ENCODE measurements around the gene UNK. TPM values are rescaled to one million over a fixed set of nuclear protein-coding genes. Genes with fewer than 3 reads are reported as not detected.

Gene UNK
- total RNA-seq, 1 experiment from 2014 or later, result 27.8 TPM

- Histone ChIP-seq H3K36me3 (ENCODE audit: low read depth) (peaks cover 8% of the 10 kb centered on the region; the same call in 1 of the 2 replicates), H3F3A (ENCODE audit: insufficient read depth, low read depth) (peaks cover 37% of the 10 kb centered on the region), H3K4me3 (no peak overlapping the region), H3K4me1 (replicated peaks; ENCODE audit: insufficient read depth) (no peaks in the 10 kb centered on the region), H4K20me1 (ENCODE audit: insufficient read depth) (peaks cover 6% of the 10 kb centered on the region), H3K9me2 (ENCODE audit: insufficient read depth) (no peaks in the 10 kb centered on the region), H3K27ac (no peak overlapping the region), H2AFZ (no peak overlapping the region), H3K4me2 (no peak overlapping the region), H3K79me2 (ENCODE audit: low read depth) (no peaks in the 10 kb centered on the region), H3K9me3 (ENCODE audit: insufficient read depth, low read depth) (no peaks in the 10 kb centered on the region), H3K27me3 (ENCODE audit: insufficient read depth, low read depth) (no peaks in the 10 kb centered on the region)
- intact Hi-C loops (cut with micrococcal nuclease; ENCODE audit: unreplicated experiment), result no loop called here
- no peak for DNase-seq
- ChIA-PET CTCF (no interaction called here), POLR2A (ENCODE audit: unreplicated experiment) (no interaction called here)
- TF ChIP-seq EZH2 (IDR thresholded peaks at IDR 0.05; ENCODE audit: low read depth) (no peak), CTCF (conservative IDR thresholded peaks at IDR 0.05) (no peak)
- BruUV-seq (replicated peaks), result no TSS peak
Measured at GRCh38 chr17:75742337-75742736, 42.3 kb upstream of the UNK start.

GRCh38 chr17:75743625-75744206, 40.9 kb upstream of the UNK start:
- no TSS peak for BruUV-seq (replicated peaks)
- H3K27me3 ChIP-seq (ENCODE audit: insufficient read depth, low read depth), result no peaks in the 10 kb centered on the region
- no peaks in the 10 kb centered on the region for H3K9me2 ChIP-seq (ENCODE audit: insufficient read depth)
- H3K36me3 ChIP-seq (ENCODE audit: low read depth), result peaks cover 10% of the 10 kb centered on the region; the same call in 1 of the 2 replicates
- H3K9me3 ChIP-seq (ENCODE audit: insufficient read depth, low read depth), result no peaks in the 10 kb centered on the region
- intact Hi-C loops (cut with micrococcal nuclease; ENCODE audit: unreplicated experiment), result no loop called here
- ChIA-PET CTCF (interaction anchor here (0.7 kb wide), 1 partner anchor 18 kb away, joined by 17 read pairs; no protein-coding TSS in a partner anchor), POLR2A (ENCODE audit: unreplicated experiment) (no interaction called here)
- no peaks in the 10 kb centered on the region for H3K79me2 ChIP-seq (ENCODE audit: low read depth)
- DNase-seq, result no peak
- TF ChIP-seq EZH2 (IDR thresholded peaks at IDR 0.05; ENCODE audit: low read depth) (no peak), CTCF (conservative IDR thresholded peaks at IDR 0.05) (no peak)
- H3K4me1 ChIP-seq (replicated peaks; ENCODE audit: insufficient read depth), result 0 out of 2 replicates have a peak, but pooled peaks cover 3% of the 10 kb centered on the region
- no peak overlapping the region for H3K4me2 ChIP-seq
- peaks cover 6% of the 10 kb centered on the region for H4K20me1 ChIP-seq (ENCODE audit: insufficient read depth)
- no peak overlapping the region for H3K4me3 ChIP-seq
- H3F3A ChIP-seq (ENCODE audit: insufficient read depth, low read depth), result peaks cover 34% of the 10 kb centered on the region
- H2AFZ ChIP-seq, result no peak overlapping the region
- H3K27ac ChIP-seq, result no peak overlapping the region

GRCh38 chr17:75748706-75749105, 35.9 kb upstream of the UNK start:
- no peaks in the 10 kb centered on the region for H3K79me2 ChIP-seq (ENCODE audit: low read depth)
- H3K27me3 ChIP-seq (ENCODE audit: insufficient read depth, low read depth), result no peaks in the 10 kb centered on the region
- BruUV-seq (replicated peaks), result no TSS peak
- H3K4me2 ChIP-seq, result no peak overlapping the region
- H4K20me1 ChIP-seq (ENCODE audit: insufficient read depth), result peaks cover 3% of the 10 kb centered on the region; the same call in 1 of the 2 replicates
- 0 out of 2 replicates have a peak, but pooled peaks cover 3% of the 10 kb centered on the region for H3K4me1 ChIP-seq (replicated peaks; ENCODE audit: insufficient read depth)
- peaks cover 48% of the 10 kb centered on the region for H3F3A ChIP-seq (ENCODE audit: insufficient read depth, low read depth)
- TF ChIP-seq EZH2 (IDR thresholded peaks at IDR 0.05; ENCODE audit: low read depth), result no peak
- TF ChIP-seq CTCF (conservative IDR thresholded peaks at IDR 0.05), result no peak
- no peaks in the 10 kb centered on the region for H3K9me3 ChIP-seq (ENCODE audit: insufficient read depth, low read depth)
- peaks cover 10% of the 10 kb centered on the region; the same call in 1 of the 2 replicates for H3K36me3 ChIP-seq (ENCODE audit: low read depth)
- DNase-seq, result no peak
- no peak overlapping the region for H3K27ac ChIP-seq
- H3K9me2 ChIP-seq (ENCODE audit: insufficient read depth), result no peaks in the 10 kb centered on the region
- intact Hi-C loops (cut with micrococcal nuclease; ENCODE audit: unreplicated experiment), result loop anchor here (1.0 to 2.0 kb wide), 2 partner anchors 25 to 116 kb away; partner anchors contain the start of gene SMIM5
- ChIA-PET CTCF (interaction anchor here (0.6 to 1.2 kb wide), 6 partner anchors 42 to 992 kb away, joined by 3 to 5 read pairs (median 3); no protein-coding TSS in a partner anchor), POLR2A (ENCODE audit: unreplicated experiment) (interaction anchor here (0.7 kb wide), 1 partner anchor 65 kb away, joined by 6 read pairs; no protein-coding TSS in a partner anchor)
- no peak overlapping the region for H2AFZ ChIP-seq
- no peak overlapping the region for H3K4me3 ChIP-seq
